IMR-90 (cell line): ENCODE results near the gene CEP162.

Experiments
- RAD21 ChIP-seq: IDR thresholded peaks from 2 replicates; pipeline ENCODE4 v1.6.1; 2012; ENCODE audit warnings: low read length, improper control_type of control experiment
- TF ChIP-seq, protein P1 (sequence below): fragments of 150-350 bp; IDR thresholded peaks from 2 replicates; pipeline ENCODE4 v1.6.1; 2017; ENCODE audit warnings: mild to moderate bottlenecking, antibody characterized with exemption, low read length, low read depth
- TF ChIP-seq, protein P2 (sequence below): conservative IDR thresholded peaks from 2 replicates; pipeline ENCODE4 v1.5.1; 2012; ENCODE audit warnings: mild to moderate bottlenecking, low read depth, low read length, improper control_type of control experiment

DNA sequence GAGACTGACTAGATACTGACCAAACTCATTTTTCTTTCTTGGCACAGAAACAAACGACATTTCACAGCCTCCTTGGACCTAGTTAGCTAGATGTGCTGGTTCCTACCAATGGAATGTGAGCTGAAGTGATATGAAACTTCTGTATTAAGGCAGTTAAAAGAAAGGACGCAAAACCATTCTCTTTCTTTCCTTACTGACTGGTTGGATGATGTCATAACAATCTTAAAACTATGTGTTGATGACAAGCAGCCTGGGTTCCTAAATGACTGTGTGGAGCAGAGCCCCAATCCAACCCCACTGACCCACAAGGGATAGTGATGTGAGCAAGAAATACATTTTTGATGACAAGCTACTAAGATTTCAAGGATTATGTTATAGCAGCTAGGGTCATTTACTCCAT, 35.6 kb downstream of the CEP162 start:
- TF ChIP-seq, protein P1, sequence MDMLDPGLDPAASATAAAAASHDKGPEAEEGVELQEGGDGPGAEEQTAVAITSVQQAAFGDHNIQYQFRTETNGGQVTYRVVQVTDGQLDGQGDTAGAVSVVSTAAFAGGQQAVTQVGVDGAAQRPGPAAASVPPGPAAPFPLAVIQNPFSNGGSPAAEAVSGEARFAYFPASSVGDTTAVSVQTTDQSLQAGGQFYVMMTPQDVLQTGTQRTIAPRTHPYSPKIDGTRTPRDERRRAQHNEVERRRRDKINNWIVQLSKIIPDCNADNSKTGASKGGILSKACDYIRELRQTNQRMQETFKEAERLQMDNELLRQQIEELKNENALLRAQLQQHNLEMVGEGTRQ: no peak
- TF ChIP-seq, protein P2, sequence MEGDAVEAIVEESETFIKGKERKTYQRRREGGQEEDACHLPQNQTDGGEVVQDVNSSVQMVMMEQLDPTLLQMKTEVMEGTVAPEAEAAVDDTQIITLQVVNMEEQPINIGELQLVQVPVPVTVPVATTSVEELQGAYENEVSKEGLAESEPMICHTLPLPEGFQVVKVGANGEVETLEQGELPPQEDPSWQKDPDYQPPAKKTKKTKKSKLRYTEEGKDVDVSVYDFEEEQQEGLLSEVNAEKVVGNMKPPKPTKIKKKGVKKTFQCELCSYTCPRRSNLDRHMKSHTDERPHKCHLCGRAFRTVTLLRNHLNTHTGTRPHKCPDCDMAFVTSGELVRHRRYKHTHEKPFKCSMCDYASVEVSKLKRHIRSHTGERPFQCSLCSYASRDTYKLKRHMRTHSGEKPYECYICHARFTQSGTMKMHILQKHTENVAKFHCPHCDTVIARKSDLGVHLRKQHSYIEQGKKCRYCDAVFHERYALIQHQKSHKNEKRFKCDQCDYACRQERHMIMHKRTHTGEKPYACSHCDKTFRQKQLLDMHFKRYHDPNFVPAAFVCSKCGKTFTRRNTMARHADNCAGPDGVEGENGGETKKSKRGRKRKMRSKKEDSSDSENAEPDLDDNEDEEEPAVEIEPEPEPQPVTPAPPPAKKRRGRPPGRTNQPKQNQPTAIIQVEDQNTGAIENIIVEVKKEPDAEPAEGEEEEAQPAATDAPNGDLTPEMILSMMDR: no peak
- no peak for TF ChIP-seq RAD21
